Urinary bladder (tissue), 4 donors: ENCODE results near the gene FMO3. TPM values are rescaled to one million over a fixed set of nuclear protein-coding genes. Genes with fewer than 3 reads are reported as not detected.

Experiments
- DNase-seq: peaks from one replicate; pipeline ENCODE4 v3.0.0-alpha.2; 2015; ENCODE audit errors: extremely low spot score
- H3K27ac ChIP-seq: one replicate; pipeline ENCODE4 v1.5.1; 2013; ENCODE audit warnings: low read depth, mild to moderate bottlenecking, moderate library complexity
- H3K36me3 ChIP-seq: one replicate; pipeline ENCODE4 v1.6.1; 2013; ENCODE audit warnings: mild to moderate bottlenecking, moderate library complexity; ENCODE audit not compliant: insufficient read depth
- H3K4me1 ChIP-seq: one replicate; pipeline ENCODE4 v1.6.1; 2013; ENCODE audit warnings: mild to moderate bottlenecking, moderate library complexity; ENCODE audit not compliant: insufficient read depth
- H3K4me3 ChIP-seq: one replicate; pipeline ENCODE4 v1.5.1; 2013; ENCODE audit warnings: low read depth, low read length
- WGBS: extraction: QIAGEN DNeasy Blood & Tissue Kit; methylation state at CpG from one replicate; pipeline ENCODE4 v1.1.7; 2013; 5-methylcytosine and 5-hydroxymethylcytosine counted together
- polyA plus RNA-seq: library from polyadenylated mRNA; stranded (reverse); fragments of 200-250 nt; gene quantifications from one replicate; pipeline ENCODE4 v1.2.3, GENCODE V29; 2013
- total RNA-seq: library from RNA; depleted of rRNA; stranded (reverse); fragments of >200 nt; gene quantifications from one replicate; pipeline ENCODE4 v1.2.3, GENCODE V29; 2014
- donor health status: healthy with polysubstance abuse.
- donor health status: healthy.

FMO3 gene
- total and polyA plus RNA-seq, 2 donors = 0.48 to 1.4 TPM

DNA sequence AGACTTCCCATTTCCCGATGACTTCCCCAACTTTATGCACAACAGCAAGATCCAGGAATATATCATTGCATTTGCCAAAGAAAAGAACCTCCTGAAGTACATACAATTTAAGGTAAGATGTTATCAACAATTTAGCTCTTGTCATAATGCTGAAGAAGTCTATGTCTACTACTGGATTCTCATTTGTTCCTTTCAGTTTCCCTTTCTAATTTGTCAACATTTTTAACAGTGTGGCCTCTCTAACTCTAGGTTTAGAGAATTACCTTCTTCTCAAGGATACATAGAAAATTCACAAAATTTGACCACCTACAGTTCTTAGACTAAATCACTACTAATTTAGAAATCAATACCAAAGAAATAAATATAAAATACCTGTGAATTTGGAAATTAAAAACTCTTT, 13.2 kb downstream of the FMO3 start:
- WGBS = 92% methylated on average over 1 of the region's 1 CpG
- no peaks in the 10 kb centered on the region for H3K4me1 ChIP-seq
- DNase-seq = no peak

DNA sequence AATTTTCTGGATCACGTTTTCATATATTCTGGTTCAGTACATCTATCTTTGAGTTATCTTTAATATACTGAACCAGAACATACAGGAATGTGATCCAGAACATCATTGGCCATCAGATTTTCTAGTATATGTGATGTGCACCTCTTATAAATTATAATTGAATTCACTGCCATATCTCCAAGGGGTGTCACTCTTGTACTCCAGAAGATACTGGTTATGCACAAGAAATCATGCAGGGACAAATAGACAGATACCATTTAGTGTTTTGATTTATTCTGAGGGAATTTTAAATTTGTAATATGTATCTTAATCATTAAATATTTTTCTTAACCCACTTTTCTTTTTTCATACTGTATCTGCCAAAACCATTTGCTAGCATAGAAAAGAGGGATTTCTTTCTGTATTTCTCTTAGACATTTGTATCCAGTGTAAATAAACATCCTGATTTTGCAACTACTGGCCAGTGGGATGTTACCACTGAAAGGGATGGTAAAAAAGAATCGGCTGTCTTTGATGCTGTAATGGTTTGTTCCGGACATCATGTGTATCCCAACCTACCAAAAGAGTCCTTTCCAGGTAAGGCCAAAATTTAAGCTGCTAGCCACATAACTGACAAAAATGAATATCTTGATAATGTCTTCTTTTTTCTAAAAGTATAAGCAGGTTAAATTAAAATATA, 16.7 kb downstream of the FMO3 start:
- no peak for DNase-seq
- Histone ChIP-seq H3K27ac (no peak overlapping the region), H3K4me3 (no peak overlapping the region), H3K36me3 (no peaks in the 10 kb centered on the region), H3K4me1 (no peaks in the 10 kb centered on the region)
- 53% methylated on average over 3 of the region's 3 CpGs for WGBS

More for the DNA sequence above, 13.2 kb downstream of the FMO3 start:
- peaks cover 2% of the 10 kb centered on the region for H3K36me3 ChIP-seq
- H3K27ac ChIP-seq = no peak overlapping the region
- H3K4me3 ChIP-seq = no peak overlapping the region

DNA sequence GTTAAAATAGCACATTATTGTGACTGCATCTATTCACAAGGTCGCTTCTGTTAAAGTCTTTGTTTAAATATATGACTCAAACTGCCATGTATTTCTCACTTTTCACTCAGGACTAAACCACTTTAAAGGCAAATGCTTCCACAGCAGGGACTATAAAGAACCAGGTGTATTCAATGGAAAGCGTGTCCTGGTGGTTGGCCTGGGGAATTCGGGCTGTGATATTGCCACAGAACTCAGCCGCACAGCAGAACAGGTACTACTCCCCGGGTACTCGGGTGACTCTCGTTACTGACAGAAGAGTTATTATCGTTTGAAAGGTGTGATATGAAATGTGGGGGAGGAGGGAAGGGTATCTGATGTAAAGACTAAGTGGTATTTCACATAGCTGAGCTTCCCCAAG, 17.3 kb downstream of the FMO3 start:
- no peak for DNase-seq
- 82% methylated on average over 8 of the region's 8 CpGs for WGBS
- no peak overlapping the region for H3K27ac ChIP-seq
- no peak overlapping the region for H3K4me3 ChIP-seq
- no peaks in the 10 kb centered on the region for H3K36me3 ChIP-seq
- H3K4me1 ChIP-seq = no peaks in the 10 kb centered on the region

DNA sequence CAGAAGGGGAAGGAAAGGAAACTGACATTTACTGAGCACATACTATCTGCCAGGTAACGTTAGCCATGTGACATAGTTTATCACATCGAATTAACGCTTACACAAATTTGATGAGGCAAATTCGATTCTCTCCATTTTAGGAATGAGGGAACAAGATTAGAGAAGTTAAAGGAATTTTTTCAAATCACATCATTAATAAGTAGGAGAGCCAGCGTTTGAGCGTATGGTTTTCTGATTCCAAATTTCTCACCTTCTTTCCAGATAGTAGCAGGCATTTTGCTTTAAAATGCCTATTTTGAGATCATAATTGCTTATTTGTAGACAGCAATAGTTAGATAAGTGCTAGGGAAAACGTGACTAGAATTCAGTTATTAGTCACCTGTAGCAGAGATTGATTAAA, 19.3 kb downstream of the FMO3 start:
- H3K36me3 ChIP-seq = no peaks in the 10 kb centered on the region
- H3K4me3 ChIP-seq = no peak overlapping the region
- no peak overlapping the region for H3K27ac ChIP-seq
- DNase-seq = no peak
- no peaks in the 10 kb centered on the region for H3K4me1 ChIP-seq
- 83% methylated on average over 7 of the region's 7 CpGs for WGBS

DNA sequence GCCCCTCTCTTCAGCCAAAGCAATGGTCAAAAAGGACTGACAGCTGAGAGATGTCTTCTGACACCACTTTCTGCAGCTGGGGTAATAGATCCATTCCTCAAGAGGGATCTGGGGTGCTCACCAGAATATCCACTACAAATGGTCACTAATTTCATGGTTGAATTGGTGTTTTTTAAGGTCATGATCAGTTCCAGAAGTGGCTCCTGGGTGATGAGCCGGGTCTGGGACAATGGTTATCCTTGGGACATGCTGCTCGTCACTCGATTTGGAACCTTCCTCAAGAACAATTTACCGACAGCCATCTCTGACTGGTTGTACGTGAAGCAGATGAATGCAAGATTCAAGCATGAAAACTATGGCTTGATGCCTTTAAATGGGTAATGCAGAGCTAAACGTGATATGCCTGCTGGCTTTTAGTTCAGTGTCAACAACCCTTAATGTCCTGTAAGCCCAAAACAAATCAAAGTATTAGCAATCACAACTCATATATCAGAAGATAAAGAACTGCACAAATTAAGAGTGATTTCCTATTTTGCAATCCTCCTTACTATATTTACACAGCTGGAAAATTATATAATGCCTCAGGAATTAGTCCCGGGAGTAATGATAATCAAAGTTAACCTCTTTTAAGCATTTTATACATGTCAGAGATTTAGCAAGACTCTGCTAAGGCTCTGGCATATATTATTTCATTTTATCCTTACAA, 20.1 kb downstream of the FMO3 start:
- Histone ChIP-seq H3K4me1 (no peaks in the 10 kb centered on the region), H3K4me3 (no peak overlapping the region), H3K36me3 (no peaks in the 10 kb centered on the region), H3K27ac (no peak overlapping the region)
- WGBS = 48% methylated on average over 7 of the region's 7 CpGs
- DNase-seq = no peak

DNA sequence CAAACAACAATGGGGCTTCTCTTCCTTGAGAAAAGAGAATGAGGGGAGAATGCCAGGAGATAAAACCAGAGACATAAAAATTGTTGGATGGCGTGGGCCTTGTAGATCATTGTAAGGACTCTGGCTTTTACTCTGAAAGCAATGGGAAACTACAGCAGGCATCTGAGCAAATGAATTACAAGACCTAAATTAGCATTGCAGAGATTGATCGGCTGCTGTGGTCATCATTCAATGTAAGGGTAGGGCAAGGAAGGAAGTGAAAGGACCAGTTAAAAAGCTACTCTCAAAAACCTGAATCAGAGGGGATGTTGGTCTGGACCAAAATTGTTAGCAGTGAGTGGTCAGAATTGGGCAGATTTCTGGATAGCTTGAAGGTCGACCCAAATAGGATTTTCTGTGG, 21.4 kb downstream of the FMO3 start:
- DNase-seq = no peak
- Histone ChIP-seq H3K4me3 (no peak overlapping the region), H3K27ac (no peak overlapping the region), H3K4me1 (no peaks in the 10 kb centered on the region), H3K36me3 (no peaks in the 10 kb centered on the region)
- 83% methylated on average over 3 of the region's 3 CpGs for WGBS

DNA sequence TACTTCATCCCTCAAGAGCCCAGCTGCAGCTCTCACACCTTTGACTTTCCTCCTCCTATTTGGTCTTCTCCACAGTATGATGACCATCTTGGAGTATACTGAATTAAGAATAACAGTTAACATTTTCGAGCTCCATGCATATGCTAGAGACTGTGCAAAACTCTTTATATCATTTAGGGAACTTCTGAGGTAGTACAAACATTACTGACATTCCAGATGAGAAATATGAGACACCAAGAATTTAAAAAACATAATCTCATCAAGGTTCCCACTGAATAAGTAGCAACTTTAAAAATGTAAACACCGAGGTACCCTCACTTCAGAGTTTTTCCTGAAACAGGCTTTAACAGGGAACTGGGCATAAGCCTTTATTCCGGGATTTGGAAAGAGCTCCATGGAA, 22.7 kb downstream of the FMO3 start:
- H3K4me3 ChIP-seq = no peak overlapping the region
- no peaks in the 10 kb centered on the region for H3K36me3 ChIP-seq
- no peaks in the 10 kb centered on the region for H3K4me1 ChIP-seq
- no peak overlapping the region for H3K27ac ChIP-seq
- 66% methylated on average over 3 of the region's 3 CpGs for WGBS
- DNase-seq = no peak

DNA sequence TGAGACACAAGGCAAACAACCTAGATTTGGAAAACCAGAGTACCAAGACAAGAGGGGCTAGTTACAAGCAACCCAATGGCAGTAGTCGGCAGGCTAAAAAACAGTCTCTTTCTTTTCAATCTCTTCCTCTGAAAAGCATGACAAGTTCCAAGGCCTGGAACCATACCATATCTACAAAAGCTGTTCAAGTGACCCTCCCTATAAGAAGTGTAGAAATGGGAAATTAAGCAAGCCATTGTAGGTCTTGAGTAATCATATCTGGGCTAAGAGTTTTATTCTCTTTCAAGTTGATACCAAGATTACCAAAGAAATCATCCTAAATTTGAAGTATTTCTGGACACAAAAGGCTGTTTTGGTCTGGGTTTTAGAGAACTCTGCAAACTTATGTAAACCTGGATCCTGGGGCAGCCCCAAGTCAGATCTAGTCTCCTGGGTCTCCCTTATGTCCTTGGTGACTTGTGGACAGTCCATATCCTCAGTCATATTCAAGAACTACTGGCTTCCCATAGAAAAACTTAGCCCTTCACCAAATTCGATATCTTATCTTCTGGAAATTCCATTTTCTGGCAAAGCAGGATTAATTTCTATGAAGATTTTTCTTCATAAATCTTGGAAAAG, 24.7 kb downstream of the FMO3 start:
- no peak overlapping the region for H3K27ac ChIP-seq
- no peak for DNase-seq
- 81% methylated on average over 2 of the region's 2 CpGs for WGBS
- no peak overlapping the region for H3K4me3 ChIP-seq
- no peaks in the 10 kb centered on the region for H3K36me3 ChIP-seq
- no peaks in the 10 kb centered on the region for H3K4me1 ChIP-seq

DNA sequence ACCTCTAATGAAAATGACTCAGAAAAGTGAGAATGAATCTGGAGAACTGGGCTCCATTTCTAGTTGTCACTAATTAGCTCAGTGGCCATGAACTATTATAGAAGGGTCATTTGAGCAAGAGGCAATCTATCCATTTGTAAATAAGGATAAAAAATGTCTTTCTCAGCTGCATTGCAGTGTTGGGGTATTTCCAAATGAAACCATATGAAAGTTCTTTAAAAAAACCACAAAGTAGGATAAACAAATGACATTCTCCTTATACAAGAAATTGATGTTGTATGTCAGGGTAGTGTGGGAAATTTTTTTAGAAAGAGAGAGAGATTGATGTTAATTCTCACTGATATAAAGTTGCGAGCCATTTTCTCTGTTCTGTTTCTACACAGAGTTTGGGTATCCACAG, 26.0 kb downstream of the FMO3 start:
- Histone ChIP-seq H3K36me3 (no peaks in the 10 kb centered on the region), H3K27ac (no peak overlapping the region), H3K4me1 (no peaks in the 10 kb centered on the region), H3K4me3 (no peak overlapping the region)
- no peak for DNase-seq
- 88% methylated on average over 1 of the region's 1 CpG for WGBS

DNA sequence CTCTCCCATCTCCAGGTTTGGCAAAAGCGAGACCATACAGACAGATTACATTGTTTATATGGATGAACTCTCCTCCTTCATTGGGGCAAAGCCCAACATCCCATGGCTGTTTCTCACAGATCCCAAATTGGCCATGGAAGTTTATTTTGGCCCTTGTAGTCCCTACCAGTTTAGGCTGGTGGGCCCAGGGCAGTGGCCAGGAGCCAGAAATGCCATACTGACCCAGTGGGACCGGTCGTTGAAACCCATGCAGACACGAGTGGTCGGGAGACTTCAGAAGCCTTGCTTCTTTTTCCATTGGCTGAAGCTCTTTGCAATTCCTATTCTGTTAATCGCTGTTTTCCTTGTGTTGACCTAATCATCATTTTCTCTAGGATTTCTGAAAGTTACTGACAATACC, 26.4 kb downstream of the FMO3 start:
- H3K27ac ChIP-seq = no peak overlapping the region
- 86% methylated on average over 6 of the region's 6 CpGs for WGBS
- DNase-seq = no peak
- H3K4me3 ChIP-seq = no peak overlapping the region
- H3K36me3 ChIP-seq = no peaks in the 10 kb centered on the region
- no peaks in the 10 kb centered on the region for H3K4me1 ChIP-seq

DNA sequence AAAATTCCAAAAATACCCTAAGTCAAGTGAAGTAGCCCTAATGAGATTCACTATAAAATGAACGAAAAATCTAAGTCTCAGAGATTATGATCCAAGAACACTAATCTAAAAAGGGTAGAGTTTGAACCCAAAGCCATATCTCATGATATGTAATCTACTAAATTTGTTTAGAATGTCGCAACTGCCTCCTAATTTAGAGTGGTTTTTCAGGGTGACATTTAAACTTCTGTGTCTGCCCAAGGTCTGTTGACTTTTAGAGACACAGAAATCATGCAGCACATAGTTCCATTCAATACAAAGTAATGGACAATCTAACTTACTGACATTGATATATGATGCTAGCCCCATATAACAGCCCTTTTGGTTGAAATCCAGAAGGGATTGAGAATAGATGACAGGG, 28.9 kb downstream of the FMO3 start:
- Histone ChIP-seq H3K36me3 (no peaks in the 10 kb centered on the region), H3K27ac (no peak overlapping the region), H3K4me3 (no peak overlapping the region), H3K4me1 (no peaks in the 10 kb centered on the region)
- 69% methylated on average over 2 of the region's 2 CpGs for WGBS
- no peak for DNase-seq

DNA sequence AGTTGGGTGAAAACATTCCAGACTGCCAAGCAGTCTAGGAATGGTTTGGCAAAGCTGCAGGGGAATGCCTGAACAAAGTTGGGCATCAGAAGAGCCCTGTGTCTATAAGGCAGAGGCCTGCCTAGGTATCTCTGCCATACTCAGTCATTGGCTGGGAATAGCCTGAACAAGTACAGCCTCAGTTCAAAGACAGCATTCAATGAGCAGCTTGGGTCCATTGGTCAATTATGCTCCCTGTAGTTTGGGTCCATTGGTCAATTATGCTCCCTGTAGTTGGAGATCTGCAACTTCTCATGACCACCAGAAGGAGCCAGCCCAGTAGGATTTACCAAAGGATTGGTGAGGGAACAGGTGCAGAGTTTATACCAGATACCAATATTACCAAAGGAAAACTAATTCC, 31.6 kb downstream of the FMO3 start:
- Histone ChIP-seq H3K27ac (no peak overlapping the region), H3K36me3 (no peaks in the 10 kb centered on the region), H3K4me3 (no peak overlapping the region), H3K4me1 (no peaks in the 10 kb centered on the region)
- DNase-seq = no peak

DNA sequence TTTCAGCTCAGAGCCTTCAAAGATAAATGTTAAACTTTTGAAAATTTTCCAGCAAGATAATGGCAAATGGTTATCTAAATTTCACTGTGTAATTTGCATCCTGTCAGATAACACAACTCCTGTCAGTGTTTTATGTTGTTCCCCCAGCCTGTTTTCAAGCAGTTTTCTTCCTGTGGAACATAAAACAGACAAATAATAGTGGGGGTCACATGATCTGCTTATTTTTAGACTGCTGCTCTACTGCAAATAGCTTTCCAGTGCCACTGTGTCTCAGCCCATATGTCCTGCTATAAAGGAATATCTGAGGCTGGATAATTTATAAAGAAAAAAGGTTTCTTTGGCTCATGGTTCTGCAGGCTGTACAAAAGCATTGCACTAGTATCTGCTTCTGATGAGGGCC, 32.2 kb downstream of the FMO3 start:
- Histone ChIP-seq H3K36me3 (no peaks in the 10 kb centered on the region), H3K27ac (no peak overlapping the region), H3K4me1 (no peaks in the 10 kb centered on the region), H3K4me3 (no peak overlapping the region)
- DNase-seq = no peak

DNA sequence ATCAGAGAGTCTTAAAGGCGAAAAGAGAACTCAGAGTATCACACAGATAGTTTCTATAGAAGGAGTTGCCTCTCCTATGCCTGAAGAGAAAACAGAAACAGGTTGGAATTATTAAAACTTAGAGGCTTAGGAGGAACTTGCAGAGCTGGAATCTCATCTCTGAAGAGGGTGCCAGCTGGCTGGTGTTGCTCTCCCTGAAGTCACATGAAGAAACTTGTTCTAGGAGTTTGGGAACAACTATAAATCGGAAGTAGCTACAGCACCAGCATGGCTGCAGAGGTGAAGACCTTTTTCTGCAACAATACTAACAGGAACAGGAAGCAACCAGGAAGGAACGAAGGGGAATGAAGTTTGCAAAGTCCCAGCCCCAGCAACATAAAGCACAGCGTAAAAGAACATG, 35.8 kb downstream of the FMO3 start:
- Histone ChIP-seq H3K4me1 (no peaks in the 10 kb centered on the region), H3K36me3 (no peaks in the 10 kb centered on the region), H3K4me3 (no peak overlapping the region), H3K27ac (no peak overlapping the region)
- WGBS = 67% methylated on average over 4 of the region's 4 CpGs
- no peak for DNase-seq
